Heart left ventricle (tissue), 16 donors: ENCODE measurements around the gene NEIL1. TPM values are rescaled to one million over a fixed set of nuclear protein-coding genes. Genes with fewer than 3 reads are reported as not detected.
"Not testable (repeated sequence)": the region's sequence is repeated elsewhere in the genome, so short reads cannot be mapped to it uniquely, and the experiment has no call there.

Experiments used
- ATAC-seq, 4 donors: fragments of 200-7000 bp; cut with Tn5 transposase; one replicate each; pipeline ENCODE4 v1.9.1; 2020 to 2022; ENCODE audit warnings: moderate library complexity in 4 of 4, mild to moderate bottlenecking in 3 of 4, moderate number of reproducible peaks in 1 of 4
- DNase-seq, 5 donors: peaks; one replicate each; pipeline ENCODE4 v3.0.0-alpha.2; 2020
- H3K27ac ChIP-seq, 12 donors: fragments of 200-600 bp; sonication (generic) in 4 of 12; one replicate each; pipeline versions ENCODE4 v1.5.0 to v1.8.0; 2016 to 2022; ENCODE audit warnings: mild to moderate bottlenecking in 2 of 12
- H3K27me3 ChIP-seq, 9 donors: fragments of 200-600 bp; sonication (generic) in 2 of 9; one replicate each; pipeline versions ENCODE4 v1.5.1 to v1.8.0; 2016 to 2022; ENCODE audit warnings: mild to moderate bottlenecking in 3 of 9
- H3K36me3 ChIP-seq, 9 donors: fragments of 200-600 bp; sonication (generic) in 2 of 9; one replicate each; pipeline versions ENCODE4 v1.5.0 to v1.8.0; 2018 to 2022; ENCODE audit warnings: mild to moderate bottlenecking in 2 of 9
- H3K4me1 ChIP-seq, 12 donors: fragments of 200-600 bp; sonication (generic) in 4 of 12; one replicate each; pipeline versions ENCODE4 v1.5.0 to v1.8.0; 2016 to 2022; ENCODE audit warnings: mild to moderate bottlenecking in 3 of 12
- H3K4me3 ChIP-seq, 12 donors: fragments of 200-600 bp; sonication (generic) in 4 of 12; one replicate each; pipeline versions ENCODE4 v1.5.0 to v1.8.0; 2017 to 2022; ENCODE audit warnings: mild to moderate bottlenecking in 9 of 12, moderate library complexity in 4 of 12
- H3K9me3 ChIP-seq, 12 donors: fragments of 200-600 bp; sonication (generic) in 4 of 12; one replicate each; pipeline versions ENCODE4 v1.5.0 to v1.8.0; 2016 to 2022; ENCODE audit warnings: mild to moderate bottlenecking in 1 of 12
- CTCF ChIP-seq, 12 donors: fragments of 200-600 bp; sonication (generic) in 4 of 12; IDR thresholded peaks; one replicate each; pipeline versions ENCODE4 v1.5.0 to v1.8.0; 2018 to 2022; ENCODE audit warnings: antibody characterized with exemption in 12 of 12, mild to moderate bottlenecking in 5 of 12
- POLR2A ChIP-seq, 2 donors: fragments of 450-650 bp; IDR thresholded peaks; one replicate each; pipeline ENCODE4 v1.6.1; 2017; ENCODE audit warnings: antibody characterized with exemption in 2 of 2, mild to moderate bottlenecking in 2 of 2, moderate library complexity in 2 of 2
- WGBS, 4 donors: extraction: QIAGEN DNeasy Blood & Tissue Kit in 2 of 4; methylation state at CpG; one replicate each; pipeline versions ENCODE4 v1.1.5 to v1.1.7; 2013 to 2018; 5-methylcytosine and 5-hydroxymethylcytosine counted together
- intact Hi-C, 10 donors: fragments of 100-400 bp; cut with DNase I; formaldehyde crosslinking; loops; one replicate each; pipeline versions ENCODE4 v1.11.1 to v1.14.2; 2022
- long read RNA-seq, 3 donors: library from polyadenylated mRNA; unstranded; transcript quantifications; one replicate each; pipeline ENCODE4 v2.0.0, GENCODE V29; 2020 to 2021
- polyA plus RNA-seq, 2 donors: library from polyadenylated mRNA; stranded (reverse); fragments of 200-250 nt; gene quantifications; one replicate each; pipeline ENCODE4 v1.2.3, GENCODE V29; 2013
- total RNA-seq, 9 donors: library from RNA; depleted of rRNA in 2 of 9; stranded (reverse); fragments of >200 nt in 2 of 9; fragmentation: NEBNext Ultra II Directional in 3 of 9; extraction: Animal tissue kit (Norgen Biotek cat#: 25700) in 3 of 9; gene quantifications; one replicate each; pipeline versions ENCODE4 v1.1.0 to v1.2.4, GENCODE V29; 2016 to 2023
- donor health status: ischemic (EF 13 %, LVEDD 7.1; RV severe dilation, severe dysfunction).
- donor health status: healthy with polysubstance abuse.
- donor health status: DM: no; HTN: yes; CAD: no.
- donor health status: DM: no; HTN: no; CAD: no.
- donor health status: ischemic (EF 25% LVEDD 6.9; RV normal size, moderate dysfunction).
- donor health status: ischemic (EF 25% LVEDD 5.7; RV mildly dilated, moderate dysfunction).
- donor health status: healthy.
- donor health status: DM: yes; HTN: yes; CAD: no.
- donor health status: ischemic (EF 35%, LVEDD 5.7; RV mildly dilated, moderate dysfunction).
- donor health status: nonischemic (EF 11% LVEDD 7.7; RV severe dilation, severe dysfunction).
- donor health status: DM: yes; HTN: yes; CAD: no.
- donor health status: PGD.
- donor health status: ischemic (EF 29% LVEDD 5.4; RV normal size, mild dysfunction).
- donor health status: nonischemic (EF 23%, LVEDD 6.1; RV moderate dilation, normal function).

NEIL1 gene, protein sequence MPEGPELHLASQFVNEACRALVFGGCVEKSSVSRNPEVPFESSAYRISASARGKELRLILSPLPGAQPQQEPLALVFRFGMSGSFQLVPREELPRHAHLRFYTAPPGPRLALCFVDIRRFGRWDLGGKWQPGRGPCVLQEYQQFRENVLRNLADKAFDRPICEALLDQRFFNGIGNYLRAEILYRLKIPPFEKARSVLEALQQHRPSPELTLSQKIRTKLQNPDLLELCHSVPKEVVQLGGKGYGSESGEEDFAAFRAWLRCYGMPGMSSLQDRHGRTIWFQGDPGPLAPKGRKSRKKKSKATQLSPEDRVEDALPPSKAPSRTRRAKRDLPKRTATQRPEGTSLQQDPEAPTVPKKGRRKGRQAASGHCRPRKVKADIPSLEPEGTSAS
- total RNA-seq (10 to 100 TPM in 2 of 9 donors, 1 to 10 TPM in 7; 3.8 to 15.3 (median 8.1) TPM), polyA plus RNA-seq (10 to 100 TPM in 1 of 2 donors, 1 to 10 TPM in 1; 4.4 to 13.9 TPM)
- long read RNA-seq, donor 1, partial matches to known transcripts = 4 of 10 reads
- long read RNA-seq, donor 1, other reads (novel, unspliced or antisense) = 4 of 10 reads
- long read RNA-seq, donor 2, partial matches to known transcripts = 2 of 10 reads
- long read RNA-seq, donor 2, other reads (novel, unspliced or antisense) = 5 of 10 reads
- long read RNA-seq, donor 3, partial matches to known transcripts = 0 of 4 reads
- long read RNA-seq, donor 3, other reads (novel, unspliced or antisense) = 4 of 4 reads

DNA sequence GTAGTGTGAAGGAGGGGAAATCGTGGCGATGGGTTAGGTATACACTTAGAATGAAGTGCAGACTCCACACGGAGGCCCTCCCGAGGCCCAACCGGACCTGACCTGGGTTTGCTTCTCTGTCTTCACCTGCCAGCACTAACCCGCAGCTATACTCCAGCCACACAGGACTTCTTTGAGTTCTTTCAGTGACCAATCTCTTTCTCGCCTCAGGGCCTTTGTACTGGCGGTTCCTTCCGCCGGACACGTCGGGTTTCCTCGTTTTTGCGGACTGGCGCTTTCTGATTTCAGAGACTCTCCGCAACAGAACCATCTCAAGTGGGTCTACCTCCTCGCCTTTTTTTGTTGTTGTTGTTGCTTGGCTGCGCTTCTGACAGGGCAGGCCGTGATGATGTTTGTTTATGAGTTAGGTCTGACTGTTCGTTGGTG lies at the start of gene NEIL1:
Gene NEIL1 (plus strand): TSS at position 244 of the 426 bp plus-strand sequence. CDS start 1,867 bp downstream, outside the sequence.
- peak in 1 of 4 donors; percentile 4 for ATAC-seq
- TF ChIP-seq POLR2A (IDR thresholded peaks at IDR 0.05) = no peak
- no peak for TF ChIP-seq CTCF (IDR thresholded peaks at IDR 0.05)
- no peaks in the 10 kb centered on the region for H3K9me3 ChIP-seq
- peaks cover 0 to under 1% (median 0%) of the 10 kb centered on the region in 9 donors for H3K36me3 ChIP-seq
- no peak for DNase-seq
- peak within 1 kb of the TSS in 11 of 12 donors; percentile 12 to 85 (median 73) for H3K27ac ChIP-seq
- H3K4me3 ChIP-seq = peak within 1 kb of the TSS; percentile 67 to 98 (median 92)
- H3K4me1 ChIP-seq = peaks cover 0 to 40% (median 13%) of the 10 kb centered on the region in 12 donors
- WGBS, 4 donors = 22 to 31% (median 26%) methylated on average over 20 of the region's 20 CpGs
- peaks cover 0 to 4% (median 0%) of the 10 kb centered on the region in 9 donors for H3K27me3 ChIP-seq
- intact Hi-C loops = no loop called here

- H3K9me3 ChIP-seq, H3K4me1 ChIP-seq, intact Hi-C loops, H3K4me3 ChIP-seq, H3K36me3 ChIP-seq, H3K27me3 ChIP-seq, H3K27ac ChIP-seq, DNase-seq: not testable (repeated sequence)
- ATAC-seq = peak; percentile 37 to 80 (median 78)
- WGBS, 4 donors = 29 to 95% (median 81%) methylated on average over 3 to 7 of the region's 13 CpGs
Measured at GRCh38 chr15:75298541-75299310, 48.1 kb upstream of the NEIL1 start.

GRCh38 chr15:75299311-75299688 lies 47.5 kb upstream of the NEIL1 start:
- intact Hi-C loops, H3K4me1 ChIP-seq, H3K36me3 ChIP-seq, H3K9me3 ChIP-seq, H3K27me3 ChIP-seq, H3K27ac ChIP-seq, H3K4me3 ChIP-seq: not testable (repeated sequence)
- DNase-seq (peak; percentile 21 to 78 (median 46)), ATAC-seq (peak; percentile 51 to 88 (median 83))
- TF ChIP-seq CTCF (IDR thresholded peaks at IDR 0.05) = peak; percentile 33 to 65 (median 58)
- WGBS, 4 donors = 17 to 33% (median 18%) methylated on average over 1 to 6 of the region's 6 CpGs

GRCh38 chr15:75300026-75300425 lies 46.8 kb upstream of the NEIL1 start:
- H3K4me3 ChIP-seq, DNase-seq, ATAC-seq, H3K9me3 ChIP-seq, H3K27ac ChIP-seq, H3K4me1 ChIP-seq, H3K36me3 ChIP-seq: not testable (repeated sequence)
- 61 to 72% (median 71%) methylated on average over 5 to 6 of the region's 6 CpGs for WGBS, 4 donors
- intact Hi-C loops = loop anchor here in 7 of 10 donors (10.0 kb wide), 3 partner anchors 265 to 1235 kb away; partner anchors contain the start of gene PPCDC (in 4 of the 7)
- H3K27me3 ChIP-seq = peaks cover 0 to 11% (median 0%) of the 10 kb centered on the region in 9 donors
